ENCODE results near the gene AXIN1. TPM values are rescaled to one million over a fixed set of nuclear protein-coding genes. Genes with fewer than 3 reads are reported as not detected.
"Not testable (repeated sequence)": the region's sequence is repeated elsewhere in the genome, so short reads cannot be mapped to it uniquely, and the experiment has no call there.

AXIN1 gene
- polyA plus RNA-seq, 5 donors = 12.0 to 23.1 (median 17.7) TPM

- DNase-seq = no peak
These were observed 84.1 kb downstream of the AXIN1 start for GRCh38 chr16:268141-269053.

GRCh38 chr16:267562-267961 lies 85.0 kb downstream of the AXIN1 start:
- not testable (repeated sequence) for DNase-seq

DNA sequence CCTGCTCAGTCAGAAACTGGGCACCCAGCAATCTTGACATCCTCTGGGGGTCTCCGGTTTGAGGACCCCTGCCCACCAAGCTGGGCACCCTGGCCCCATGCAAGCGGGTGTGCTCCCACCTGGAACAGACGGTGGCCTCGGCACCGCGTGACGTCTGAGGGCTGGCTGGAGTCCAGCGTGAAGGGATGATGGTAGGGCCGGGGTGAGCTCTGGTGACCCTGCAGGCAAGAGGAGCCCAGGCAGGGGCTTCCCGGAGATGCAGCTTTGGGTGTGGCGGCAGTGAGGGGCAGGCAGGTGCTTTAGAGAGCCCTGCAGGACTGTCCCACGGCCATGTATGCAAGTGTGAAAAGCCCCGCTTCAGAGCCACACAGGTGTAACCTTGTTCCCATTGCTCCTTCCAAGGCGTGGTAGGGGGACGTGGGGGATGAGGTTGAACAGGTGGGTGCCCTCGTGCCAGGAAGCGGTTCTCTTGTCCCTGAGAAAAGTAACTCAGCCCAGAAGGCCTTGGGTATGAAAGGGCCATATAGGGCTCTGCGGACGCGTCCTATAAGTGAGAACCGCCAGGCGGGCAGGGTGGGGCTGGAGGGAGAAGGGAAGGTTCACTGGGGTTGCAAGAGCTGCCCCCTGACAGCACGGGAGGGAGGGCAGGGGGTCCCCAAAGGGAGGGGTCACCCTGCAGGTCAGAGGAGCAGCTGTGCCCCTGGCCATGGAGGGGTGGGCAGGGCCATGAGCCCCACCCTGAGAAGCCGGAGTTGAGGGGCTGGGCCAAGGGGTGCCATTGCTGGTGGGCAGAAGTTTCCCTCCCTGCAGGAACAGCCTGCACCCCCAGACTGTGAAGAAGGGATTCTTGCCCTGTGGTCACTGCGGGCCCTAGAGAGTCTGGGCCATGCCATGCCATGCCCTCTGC lies 86.0 kb downstream of the AXIN1 start:
- no peak for DNase-seq

- DNase-seq = no peak
These were observed 86.8 kb downstream of the AXIN1 start for GRCh38 chr16:265711-266110.

DNA sequence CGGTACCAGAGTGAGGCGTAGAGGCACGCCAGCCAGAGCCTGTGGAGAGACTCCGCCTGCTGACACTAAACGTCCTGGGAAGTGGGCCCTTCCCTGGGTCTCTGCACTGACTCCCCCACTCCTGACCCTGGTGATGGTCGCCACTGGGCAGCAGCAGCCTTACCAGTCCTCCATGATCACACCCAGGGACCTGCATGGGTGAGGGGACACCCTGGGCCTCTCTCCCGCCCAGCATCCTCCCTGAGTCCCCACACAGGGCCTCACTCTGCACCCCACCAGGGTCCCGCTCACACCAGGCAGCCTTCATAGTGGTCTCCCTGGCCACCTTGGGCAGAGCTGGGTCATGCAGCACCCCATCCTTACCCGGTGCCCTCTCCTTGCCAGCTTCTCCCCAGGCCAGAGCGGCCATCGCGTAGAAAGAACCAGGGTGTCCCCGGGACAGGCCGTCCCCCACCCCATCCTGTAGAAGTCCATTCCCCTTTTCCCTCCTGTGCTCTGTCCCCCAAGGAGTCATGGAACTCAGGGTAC lies 87.5 kb downstream of the AXIN1 start:
- DNase-seq = no peak

- DNase-seq = no peak
These were observed 88.0 kb downstream of the AXIN1 start for GRCh38 chr16:264440-264951.

DNA sequence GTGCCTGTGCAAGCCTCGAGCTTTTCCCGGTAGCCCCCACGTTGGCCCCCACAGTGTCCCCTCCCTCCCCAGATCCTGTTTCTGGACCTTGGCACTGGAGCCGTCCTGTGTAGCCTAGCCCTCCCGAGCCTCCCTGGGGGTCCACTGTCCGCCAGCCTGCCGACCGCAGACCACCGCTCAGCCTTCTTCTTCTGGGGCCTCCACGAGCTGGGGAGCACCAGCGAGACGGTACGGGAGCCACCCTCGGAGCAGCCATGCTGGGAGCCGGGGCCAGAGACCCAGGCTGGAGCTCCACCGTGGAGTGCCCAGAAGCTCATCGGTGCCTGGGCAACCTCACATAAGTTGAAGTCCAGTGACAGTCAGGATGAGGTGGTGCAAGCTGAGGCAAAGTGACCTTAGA lies 88.6 kb downstream of the AXIN1 start:
- no peak for DNase-seq

DNA sequence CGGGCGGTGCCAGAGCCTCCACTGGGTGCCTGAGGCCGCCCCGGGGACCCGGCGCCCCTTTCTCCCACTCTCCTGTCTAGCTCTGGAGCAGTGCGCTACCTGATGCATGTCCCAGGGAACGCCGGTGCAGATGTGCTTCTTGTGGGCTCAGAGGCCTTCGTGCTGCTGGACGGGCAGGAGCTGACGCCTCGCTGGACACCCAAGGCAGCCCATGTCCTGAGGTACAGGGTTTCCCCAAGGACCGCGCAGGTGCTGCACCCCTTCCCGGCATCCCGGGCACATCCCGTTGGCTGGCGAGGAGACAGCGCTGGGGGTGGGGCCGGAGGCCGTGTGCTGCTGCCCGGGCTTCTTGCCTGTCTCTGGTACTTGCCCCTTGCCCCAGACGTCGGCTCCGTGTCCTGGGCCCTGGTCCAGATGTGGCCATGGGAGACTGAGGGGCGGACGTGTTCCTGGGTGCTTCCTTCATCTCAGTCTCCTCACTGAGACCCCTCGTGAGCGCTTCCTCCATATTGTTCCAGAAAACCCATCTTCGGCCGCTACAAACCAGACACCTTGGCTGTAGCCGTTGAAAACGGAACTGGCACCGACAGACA lies 89.2 kb downstream of the AXIN1 start:
- no peak for DNase-seq

DNA sequence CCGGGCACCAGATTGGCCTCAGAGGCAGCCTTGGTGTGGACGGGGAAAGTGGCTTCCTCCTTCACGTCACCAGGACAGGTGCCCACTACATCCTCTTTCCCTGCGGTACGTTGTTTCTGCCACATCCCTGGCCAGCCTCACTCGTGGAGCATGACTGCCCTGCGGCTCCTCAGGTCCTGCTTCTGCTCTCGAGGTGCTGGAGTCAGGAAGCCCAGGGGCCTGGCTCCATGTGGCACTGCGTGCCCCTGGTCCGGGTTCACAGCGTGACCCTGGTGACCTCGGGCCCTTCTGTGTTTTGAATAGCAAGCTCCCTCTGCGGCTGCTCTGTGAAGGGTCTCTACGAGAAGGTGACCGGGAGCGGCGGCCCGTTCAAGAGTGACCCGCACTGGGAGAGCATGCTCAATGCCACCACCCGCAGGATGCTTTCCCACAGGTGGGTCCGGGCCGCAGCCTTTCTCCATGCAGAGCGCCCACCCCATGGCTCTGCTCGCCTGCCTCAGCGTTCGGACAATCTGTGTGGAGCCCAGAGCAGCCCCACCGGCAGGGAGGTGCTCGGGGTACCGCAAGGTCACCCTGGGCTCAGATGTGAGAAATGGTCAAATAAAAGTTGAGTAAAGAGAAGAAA lies 90.3 kb downstream of the AXIN1 start:
- DNase-seq = no peak

DNA sequence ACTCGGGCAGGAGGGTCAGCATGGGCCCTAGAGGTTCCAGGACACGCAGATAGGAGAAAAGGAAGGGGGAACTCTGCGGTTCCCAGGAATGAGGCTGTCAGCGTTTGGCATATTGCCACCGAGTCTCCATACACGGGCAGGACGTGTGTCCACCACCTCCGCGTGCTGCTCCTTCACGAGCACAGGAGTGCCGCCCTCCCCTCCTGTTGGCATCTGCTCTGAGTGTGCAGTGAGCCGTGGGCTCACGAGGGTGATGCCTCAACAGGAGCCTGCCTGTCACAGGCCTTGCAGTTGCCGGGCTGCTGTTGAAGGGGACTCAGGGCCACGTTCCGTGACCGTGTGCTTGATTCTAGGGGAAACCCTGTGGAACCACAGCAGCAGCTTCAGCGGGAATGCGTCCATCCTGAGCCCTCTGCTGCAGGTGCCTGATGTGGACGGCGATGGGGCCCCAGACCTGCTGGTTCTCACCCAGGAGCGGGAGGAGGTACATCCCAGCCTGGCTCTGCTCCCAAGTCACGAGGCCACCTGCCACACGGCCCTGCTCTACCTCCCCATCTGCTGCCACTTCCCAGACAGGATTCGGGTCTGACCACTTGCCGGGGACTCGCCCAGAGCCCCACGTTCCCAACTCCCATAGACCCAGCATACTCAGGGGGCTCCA lies 91.4 kb downstream of the AXIN1 start:
- no peak for DNase-seq

DNA sequence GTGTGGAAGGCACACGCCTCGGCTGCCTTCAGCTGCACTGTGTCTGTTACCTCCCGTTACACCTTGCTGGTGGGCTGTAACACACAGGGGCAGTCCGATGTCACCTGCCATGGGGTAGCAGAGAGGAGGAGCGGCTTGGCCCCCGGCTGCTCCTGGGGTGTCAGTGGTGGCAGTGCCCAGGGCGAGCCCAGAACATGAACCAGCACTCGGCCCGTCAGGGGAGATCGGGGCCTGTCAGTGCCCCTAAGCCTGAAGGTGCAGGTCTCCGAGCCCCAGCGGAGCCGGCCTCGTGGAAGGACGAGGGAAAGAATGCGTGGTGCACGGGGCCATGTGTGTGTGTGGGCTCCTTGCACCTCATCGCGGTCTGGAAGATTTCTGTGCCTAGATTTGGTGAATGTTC lies 92.2 kb downstream of the AXIN1 start:
- DNase-seq = no peak

GRCh38 chr16:259814-260253 lies 92.7 kb downstream of the AXIN1 start:
- DNase-seq = no peak

DNA sequence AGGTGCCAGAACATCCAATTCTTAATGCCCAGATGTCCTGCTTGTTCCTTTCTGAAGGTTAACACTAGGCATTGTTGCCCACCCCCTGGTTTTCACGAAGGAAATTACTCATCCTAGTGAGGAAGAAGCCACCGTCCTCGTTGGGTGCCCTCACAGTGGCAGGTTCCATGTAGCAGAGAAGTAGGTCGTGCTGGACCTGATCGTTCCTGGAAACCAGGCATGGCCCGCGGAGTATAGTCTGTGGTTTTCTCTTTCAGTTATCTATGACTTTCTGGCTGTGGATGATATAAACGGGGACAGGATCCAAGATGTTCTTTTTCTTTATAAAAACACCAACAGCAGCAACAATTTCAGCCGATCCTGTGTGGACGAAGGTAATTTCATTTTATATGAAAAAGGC lies 93.3 kb downstream of the AXIN1 start:
- DNase-seq = no peak

DNA sequence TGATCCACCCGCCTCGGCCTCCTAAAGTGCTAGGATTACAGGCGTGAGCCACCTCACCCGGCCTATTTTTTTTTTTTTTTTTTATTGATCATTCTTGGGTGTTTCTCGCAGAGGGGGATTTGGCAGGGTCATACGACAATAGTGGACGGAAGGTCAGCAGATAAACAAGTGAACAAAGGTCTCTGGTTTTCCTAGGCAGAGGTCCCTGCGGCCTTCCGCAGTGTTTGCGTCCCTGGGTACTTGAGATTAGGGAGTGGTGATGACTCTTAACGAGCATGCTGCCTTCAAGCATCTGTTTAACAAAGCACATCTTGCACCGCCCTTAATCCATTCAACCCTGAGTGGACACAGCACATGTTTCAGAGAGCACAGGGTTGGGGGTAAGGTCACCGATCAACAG lies 94.4 kb downstream of the AXIN1 start:
- DNase-seq = not testable (repeated sequence)

DNA sequence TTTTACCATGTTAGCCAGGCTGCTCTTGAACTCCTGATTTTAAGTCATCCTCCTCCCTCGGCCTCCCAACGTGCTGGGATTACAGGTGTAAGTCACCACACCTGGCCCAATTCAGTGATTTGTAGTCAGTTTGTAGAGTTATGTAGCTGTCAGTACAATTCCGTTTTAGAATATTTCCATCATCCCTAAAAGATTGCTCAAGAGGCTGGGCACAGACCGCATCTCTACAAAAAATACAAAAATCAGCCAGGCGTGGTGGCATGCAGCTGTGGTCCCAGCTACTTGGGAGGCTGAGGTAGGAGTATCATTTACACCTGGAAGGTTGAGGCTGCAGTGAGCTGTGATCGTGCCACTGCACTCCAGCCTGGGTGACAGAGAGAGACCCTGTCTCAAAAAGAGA lies 97.3 kb downstream of the AXIN1 start:
- no peak for DNase-seq

- no peak for DNase-seq
These were observed 98.1 kb downstream of the AXIN1 start for GRCh38 chr16:254461-254860.

- no peak for DNase-seq
These were observed 98.7 kb downstream of the AXIN1 start for GRCh38 chr16:253833-254232.

DNA sequence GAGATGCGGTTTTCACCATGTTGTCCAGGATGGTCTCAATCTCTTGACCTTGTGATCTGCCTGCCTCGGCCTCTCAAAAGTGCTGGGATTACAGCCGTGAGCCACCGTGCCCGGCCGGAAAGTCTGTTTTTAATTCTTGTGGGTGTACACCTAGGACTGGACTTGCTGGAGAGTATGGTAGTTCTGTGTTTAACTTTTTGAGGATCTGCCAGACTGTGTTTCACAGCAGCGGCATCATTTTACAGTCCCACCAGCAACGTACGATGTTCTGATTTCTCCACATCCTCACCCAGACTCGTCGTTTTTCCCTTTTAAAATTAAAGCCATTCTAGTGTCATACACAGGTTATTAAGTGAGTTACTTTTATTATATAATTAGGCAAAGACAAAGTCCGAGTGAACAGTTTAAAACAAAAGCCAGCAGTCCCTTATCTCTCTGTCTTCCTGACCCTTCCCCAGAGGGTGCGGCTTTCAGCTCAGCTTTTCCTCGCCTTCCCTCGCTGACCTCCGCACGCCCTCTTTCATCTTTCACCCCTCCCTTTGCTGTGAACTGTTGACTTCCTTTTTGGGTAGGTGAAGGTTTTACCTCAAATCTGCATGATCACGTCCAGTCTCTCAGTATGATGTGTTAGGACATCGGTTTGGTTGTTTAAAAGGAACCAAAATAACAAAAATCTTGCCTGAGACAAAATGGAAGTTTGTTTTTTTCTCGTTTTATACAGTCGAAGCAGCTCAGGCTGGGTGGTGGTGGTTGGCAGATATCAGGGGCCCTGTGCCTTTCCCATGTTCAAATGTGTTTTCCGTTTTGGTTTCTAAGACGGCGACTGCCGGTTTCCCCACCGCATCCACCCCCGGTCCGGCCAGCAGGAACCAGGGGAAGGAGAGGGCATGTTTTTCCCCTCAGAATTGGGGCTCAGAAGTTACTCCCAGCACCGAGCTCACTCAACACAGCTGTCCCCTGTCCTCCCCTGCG lies 99.9 kb downstream of the AXIN1 start:
- DNase-seq = no peak

GRCh38 chr16:249431-249830 lies 103.1 kb downstream of the AXIN1 start:
- DNase-seq = no peak

GRCh38 chr16:247027-247426 lies 105.5 kb downstream of the AXIN1 start:
- DNase-seq = no peak
